ENCODE results near the gene GRID1.

Gene GRID1

GRCh38 chr10:86074294-86074693 lies 292.3 kb downstream of the GRID1 start:
- DNase-seq: no peak

DNA sequence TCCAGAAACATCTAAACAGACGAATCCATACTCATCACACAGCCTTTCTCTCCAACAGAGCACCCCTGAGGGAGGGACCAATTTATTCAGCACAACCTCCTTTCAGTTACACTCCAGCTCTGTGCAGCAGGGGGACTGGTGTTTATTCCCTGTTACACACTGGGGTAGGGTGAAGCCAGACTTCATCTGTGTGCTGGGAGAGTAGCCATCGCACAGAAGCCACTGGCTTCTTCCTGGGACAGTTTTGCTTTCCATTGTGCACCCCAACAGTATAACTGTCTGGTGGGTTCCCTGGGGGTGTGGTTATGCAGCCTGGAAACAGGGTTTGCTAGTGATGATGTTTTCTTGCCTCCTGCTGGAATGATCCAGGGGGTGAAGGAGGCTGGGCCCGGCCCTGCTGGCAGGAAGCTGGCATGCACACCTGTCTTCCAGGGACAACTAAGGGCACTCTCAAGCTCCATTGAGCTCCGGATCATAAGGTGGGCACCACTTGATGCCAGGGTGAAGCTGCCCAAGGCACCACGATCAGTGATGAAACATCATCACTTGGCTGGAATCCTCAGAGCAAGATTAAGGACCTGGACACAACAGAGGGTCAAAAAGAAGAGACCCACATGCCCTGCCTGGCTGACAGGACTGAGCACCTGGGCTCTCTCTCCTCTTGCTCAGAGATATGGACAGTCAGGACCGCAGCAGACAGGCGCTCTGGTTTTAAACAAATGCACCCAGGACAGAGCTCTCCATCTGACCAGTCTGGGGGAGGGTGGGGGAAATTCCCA lies 293.2 kb downstream of the GRID1 start:
- no peak for DNase-seq

- no peak for DNase-seq
Observed at GRCh38 chr10:86072413-86072812, 294.2 kb downstream of the GRID1 start.

DNA sequence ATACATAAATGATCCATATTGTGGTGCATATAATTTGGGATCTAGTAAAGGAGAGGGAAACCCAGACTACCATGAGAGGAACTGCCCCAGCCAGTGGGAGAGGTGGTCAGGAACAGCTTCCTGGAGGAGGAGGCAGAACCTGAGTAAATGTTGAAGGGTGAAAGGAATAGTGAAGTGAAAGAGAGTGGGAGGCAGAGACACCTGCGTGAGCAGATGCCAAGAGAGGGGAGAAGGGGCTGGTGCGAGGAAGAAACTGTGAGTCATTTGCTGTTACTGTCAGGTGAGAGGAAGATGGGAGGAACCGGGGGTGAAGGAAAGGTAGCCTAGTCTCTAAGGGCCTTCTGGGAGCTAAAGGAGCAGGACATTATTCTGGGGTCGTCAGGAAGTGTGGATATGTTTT lies 294.8 kb downstream of the GRID1 start:
- DNase-seq: no peak

GRCh38 chr10:86071145-86071544 lies 295.4 kb downstream of the GRID1 start:
- no peak for DNase-seq

- no peak for DNase-seq
Observed at GRCh38 chr10:86070278-86070677, 296.3 kb downstream of the GRID1 start.

GRCh38 chr10:86068231-86069054 lies 298.2 kb downstream of the GRID1 start:
- no peak for DNase-seq

DNA sequence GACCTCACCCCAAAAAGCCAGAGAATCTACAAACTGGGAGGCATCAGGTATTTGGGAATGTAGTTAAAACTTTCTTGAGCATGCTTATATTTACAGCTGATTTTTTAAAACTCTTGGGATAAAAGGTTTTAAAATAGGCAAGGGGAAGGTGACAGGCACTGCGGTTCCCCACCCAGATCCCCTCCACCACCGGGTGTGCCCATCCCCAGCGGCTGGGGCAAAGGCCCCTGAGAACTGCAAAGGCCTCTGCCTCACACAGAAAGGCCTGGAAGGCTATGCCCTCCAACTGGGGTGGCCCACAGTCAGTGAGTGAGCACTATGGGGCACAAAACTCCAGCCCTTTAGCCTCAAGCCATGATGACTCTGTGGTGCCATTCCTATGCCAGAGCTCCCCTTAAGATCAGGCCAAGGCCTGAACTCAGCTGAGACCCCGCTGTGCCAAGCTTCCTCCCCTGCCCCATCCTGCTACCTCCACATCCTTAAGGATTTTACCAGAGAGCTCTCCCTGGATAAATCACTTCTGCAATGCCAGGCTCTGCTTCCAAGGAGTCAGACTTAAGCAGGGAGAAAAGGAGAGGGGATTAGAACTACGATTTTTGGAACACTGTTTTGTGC lies 299.1 kb downstream of the GRID1 start:
- no peak for DNase-seq

DNA sequence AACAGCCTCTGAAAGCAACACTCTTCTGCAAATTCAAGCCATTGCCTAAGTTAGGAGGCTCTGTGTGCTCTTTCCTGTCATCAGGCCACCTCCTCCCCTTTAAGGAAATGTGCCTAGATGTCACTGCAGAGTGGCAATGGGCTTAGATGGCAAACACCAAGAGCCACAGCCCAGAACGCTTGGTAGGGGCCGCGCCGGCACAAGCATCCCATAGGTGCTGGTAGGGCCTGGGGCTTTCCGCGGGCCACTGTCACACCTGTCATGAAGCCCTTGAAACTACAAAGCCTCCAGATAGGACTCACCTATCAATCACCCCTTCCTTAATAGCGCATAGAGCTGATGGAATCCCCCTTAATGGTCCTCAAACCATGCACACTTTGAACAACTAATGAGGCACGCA lies 299.9 kb downstream of the GRID1 start:
- no peak for DNase-seq

- DNase-seq: no peak
Observed at GRCh38 chr10:86065711-86066251, 300.8 kb downstream of the GRID1 start.

DNA sequence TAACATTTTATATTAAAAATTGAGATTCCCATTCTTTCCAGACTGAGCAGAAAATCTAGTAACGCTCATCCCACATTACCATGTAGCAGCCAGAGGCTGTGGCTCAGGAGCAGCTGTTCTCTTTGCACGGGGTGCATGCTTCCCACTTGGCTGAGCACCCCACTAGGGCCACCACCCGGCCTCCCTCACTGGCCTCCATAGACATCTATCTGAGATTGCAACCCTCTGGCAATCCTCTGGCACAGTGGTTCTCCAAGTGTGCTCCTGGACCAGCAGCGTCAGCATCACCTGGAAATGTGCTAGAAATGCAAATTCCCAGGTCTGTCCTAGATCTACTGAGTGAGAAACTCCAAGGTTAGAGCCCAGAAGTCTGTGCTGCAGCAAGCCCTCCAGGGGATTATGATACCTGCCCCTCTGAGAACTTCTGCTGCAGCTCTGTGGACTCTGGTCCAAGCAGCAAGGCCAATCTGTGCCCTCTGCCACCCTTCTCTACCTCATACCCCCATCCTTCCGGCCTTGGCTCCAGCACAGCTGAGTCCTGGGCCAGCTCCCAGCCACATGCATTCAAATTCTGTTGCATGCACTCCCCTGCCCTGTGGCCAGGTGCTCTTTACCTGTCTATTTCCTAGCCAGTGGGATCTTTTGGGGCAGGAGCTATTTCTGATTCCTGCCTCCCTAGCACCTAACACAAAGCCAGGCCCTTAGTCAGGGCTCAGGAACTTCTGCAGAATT lies 301.5 kb downstream of the GRID1 start:
- DNase-seq: no peak

DNA sequence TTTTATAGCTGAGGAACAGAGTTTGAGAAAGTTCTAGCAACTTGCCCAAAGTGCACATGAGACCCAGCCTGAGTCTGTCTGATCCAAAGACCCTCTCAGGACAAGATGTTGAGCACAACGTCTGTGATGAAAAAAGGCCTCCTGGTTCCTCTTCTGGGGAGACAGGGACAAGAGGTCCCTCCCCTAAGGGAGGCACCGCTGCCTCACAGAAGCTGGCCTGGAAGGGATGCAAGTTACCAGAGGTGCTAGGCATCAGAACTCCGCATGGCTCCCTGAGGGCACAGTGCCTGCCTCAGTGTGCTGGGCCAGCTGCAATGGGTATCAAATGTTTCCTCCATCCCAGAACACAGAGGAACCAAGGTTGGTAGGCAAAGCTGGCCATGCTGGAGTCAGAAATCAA lies 302.4 kb downstream of the GRID1 start:
- no peak for DNase-seq

DNA sequence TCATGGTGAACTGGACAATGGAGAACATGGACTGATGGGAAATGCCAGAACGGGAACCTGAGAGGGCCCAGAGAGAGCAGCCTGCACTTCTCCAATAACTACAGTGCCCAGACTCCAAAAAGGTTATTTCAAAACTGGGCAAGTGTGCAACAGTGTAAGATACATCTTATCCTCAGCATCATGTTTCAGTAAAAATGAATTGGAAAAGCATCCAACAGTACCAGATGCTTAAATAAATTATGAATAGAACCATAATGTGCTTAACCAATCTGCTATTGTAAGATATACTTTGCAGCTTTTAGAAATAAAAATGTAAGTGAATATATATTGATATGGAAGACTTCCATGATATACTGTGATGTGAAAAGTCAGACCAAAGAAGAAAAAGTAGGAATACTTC lies 303.3 kb downstream of the GRID1 start:
- DNase-seq: no peak

DNA sequence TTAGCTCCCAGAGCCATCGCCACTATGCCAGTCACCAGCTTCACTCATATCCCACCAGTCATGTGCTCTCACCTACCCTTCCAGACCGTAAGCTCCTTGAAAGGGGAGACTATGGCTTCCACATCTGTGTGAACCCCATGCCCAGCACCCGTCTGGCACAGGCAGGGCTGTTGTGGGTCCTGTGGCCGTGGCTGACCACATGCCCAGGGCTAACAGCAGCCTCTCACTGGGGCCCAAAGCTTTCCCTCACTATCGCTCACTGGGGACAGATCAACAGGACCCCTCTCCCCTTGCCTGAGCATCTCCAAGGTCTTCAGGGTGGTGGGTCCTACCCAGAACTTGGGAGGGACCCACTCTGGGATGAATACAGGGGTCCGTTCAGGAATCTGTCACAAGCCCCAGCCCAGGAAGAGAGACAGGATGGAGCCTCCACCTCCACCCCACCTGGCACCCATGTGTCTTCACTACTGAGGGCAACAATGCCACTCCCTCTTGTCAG lies 303.9 kb downstream of the GRID1 start:
- no peak for DNase-seq

GRCh38 chr10:86062198-86062550 lies 304.4 kb downstream of the GRID1 start:
- DNase-seq: no peak

DNA sequence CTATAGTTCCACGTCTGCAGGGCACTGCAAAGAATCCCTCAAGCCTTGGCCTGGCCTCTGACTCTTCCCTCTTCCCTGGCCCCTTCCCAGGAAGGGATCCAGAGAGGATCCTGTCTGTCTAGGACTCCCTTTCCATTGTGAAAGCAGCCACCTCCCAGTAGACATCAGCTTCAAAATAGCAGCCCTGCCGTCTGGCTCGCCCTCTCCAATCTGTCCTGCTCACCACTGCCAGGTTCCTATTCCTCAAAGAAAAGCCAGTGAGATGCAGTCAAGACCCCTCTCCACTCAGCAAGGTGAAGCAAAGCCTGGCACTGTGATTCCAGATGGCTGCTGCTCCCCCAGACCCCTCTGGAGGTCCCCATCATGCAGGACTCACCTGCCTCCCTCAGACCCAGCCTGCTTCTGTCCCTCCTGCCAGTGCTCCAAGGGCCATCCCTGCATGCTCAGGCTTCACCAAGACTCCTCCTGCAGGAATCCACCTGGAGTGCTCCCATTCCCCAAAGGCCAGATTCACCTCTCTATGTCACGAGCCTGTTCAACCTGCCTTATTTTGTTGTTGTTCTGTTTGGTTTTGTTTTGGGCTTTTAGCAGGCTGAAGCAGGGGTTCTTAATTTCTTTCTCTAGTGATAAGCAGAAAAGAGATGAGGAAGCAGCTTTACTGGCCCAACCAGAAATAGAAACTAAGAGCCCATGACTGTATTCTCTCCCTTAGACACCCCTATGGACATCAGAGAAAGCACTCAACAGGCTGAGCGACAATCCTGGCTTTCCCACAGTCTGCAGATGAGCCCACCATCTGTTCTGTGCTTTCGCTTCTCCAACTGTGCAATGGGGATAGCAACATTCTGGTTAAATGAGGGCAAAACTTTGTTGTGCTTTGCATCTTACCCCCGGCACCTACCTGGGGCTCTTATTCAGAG lies 305.1 kb downstream of the GRID1 start:
- DNase-seq: no peak

GRCh38 chr10:86060386-86061277 lies 306.0 kb downstream of the GRID1 start:
- DNase-seq: no peak

DNA sequence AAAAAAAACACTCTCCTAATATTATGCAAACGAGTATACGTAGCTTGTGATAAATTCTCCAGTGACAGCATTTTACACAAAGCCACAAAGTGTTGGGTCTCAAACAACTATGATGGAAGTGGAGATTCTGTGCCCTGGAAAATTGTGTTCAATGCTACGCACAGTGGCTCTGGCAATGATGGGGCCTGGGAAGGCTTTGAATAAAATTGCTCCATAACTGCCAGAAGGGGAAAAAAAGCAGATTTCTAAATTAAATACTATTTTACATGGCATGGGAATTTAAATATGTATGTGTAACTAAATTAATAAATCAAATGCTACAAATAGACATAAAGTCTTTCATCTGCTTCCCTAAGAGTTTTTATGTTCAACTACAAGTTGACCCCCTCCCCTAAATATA lies 306.7 kb downstream of the GRID1 start:
- no peak for DNase-seq

DNA sequence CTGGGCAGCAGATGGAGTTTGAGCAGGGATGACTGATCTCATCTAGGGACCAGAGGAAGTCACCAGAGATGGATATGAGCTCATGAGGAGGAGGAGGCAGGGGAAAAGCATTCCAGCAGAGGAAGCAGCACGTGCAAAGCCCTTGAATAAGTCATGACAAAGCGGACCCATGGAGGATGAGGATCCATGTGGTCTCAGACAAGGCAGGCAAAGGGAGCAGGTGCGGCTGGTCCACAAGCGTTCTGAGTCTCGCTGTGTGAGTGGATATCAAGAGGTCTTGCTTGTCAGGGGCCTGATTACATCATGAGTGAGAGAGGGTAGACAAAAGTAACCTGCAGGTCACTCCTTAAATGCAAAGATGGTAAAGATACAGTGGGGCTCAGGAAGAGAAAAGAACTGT lies 307.6 kb downstream of the GRID1 start:
- no peak for DNase-seq

GRCh38 chr10:86057708-86058107 lies 308.9 kb downstream of the GRID1 start:
- no peak for DNase-seq

DNA sequence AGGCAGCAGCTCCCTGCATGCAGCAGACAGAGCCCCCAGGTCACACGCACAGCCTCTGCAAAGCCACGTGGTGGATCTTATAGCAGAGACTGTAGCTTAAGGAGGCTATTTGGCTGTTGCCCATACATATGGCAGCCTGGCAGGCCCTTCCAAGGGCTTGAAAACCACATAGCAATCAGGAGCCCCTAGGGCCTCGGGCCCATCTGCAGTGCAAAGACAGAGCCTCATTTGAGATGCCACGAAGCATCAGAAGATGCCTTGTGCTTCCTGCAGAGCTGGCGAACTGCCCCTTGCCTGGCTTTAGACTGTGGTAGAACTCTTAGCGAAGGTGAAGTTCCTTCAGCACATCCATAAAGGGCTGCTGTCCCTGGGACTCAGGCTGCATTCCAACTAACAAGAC lies 309.9 kb downstream of the GRID1 start:
- DNase-seq: no peak
